ENCODE results near the gene ALDOA. TPM values are rescaled to one million over a fixed set of nuclear protein-coding genes. Genes with fewer than 3 reads are reported as not detected.
"Not testable (repeated sequence)": the region's sequence is repeated elsewhere in the genome, so short reads cannot be mapped to it uniquely, and the experiment has no call there.

Gene ALDOA
- total RNA-seq, 4 donors from 2014 or later = 836 to 988 (median 910) TPM

DNA sequence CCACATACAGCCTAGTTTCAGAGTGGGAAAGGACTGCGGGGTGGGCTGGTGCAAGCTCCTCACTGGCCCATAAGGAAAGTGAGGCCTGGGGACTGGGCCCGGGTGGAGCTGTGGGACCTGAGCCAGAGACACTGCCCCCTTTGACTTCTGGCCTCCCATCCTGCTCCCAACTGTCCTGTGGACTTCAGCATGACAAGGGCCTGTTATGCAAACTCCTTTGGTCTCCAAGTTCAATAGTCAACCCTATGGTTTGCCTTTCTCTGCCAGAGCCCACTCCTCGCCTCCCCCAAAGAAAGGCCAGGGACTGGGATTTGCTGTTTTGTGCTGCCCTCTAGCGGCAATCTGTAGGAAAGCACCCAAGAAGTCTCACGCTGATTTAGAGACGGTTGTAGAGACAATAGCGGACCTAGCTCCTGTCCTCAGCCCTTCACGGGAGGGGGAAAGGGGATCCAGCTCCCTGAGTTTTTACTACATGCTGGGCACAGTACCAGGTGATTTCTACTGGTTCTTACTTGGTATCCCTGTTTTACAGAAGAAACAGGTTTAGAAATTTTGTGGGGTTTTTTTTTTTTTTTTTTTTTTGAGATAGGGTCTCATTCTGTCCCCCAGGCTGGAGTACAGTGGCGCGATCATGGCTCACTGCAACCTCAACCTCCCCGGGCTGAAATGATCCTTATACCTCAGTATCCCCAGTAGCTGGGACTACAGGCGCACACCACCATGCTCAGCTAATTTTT is 33.3 kb upstream of the ALDOA start:
- WGBS, 2 donors = 24 to 25% methylated on average over 12 of the region's 12 CpGs
- TF ChIP-seq POLR2A (IDR thresholded peaks at IDR 0.05) = no peak
- TF ChIP-seq, protein P1, sequence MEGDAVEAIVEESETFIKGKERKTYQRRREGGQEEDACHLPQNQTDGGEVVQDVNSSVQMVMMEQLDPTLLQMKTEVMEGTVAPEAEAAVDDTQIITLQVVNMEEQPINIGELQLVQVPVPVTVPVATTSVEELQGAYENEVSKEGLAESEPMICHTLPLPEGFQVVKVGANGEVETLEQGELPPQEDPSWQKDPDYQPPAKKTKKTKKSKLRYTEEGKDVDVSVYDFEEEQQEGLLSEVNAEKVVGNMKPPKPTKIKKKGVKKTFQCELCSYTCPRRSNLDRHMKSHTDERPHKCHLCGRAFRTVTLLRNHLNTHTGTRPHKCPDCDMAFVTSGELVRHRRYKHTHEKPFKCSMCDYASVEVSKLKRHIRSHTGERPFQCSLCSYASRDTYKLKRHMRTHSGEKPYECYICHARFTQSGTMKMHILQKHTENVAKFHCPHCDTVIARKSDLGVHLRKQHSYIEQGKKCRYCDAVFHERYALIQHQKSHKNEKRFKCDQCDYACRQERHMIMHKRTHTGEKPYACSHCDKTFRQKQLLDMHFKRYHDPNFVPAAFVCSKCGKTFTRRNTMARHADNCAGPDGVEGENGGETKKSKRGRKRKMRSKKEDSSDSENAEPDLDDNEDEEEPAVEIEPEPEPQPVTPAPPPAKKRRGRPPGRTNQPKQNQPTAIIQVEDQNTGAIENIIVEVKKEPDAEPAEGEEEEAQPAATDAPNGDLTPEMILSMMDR (IDR thresholded peaks at IDR 0.05) = no peak
- intact Hi-C loops (cut with DNase I; ENCODE audit: low total_unique reads) = no loop called here
- no peak overlapping the region for H3K4me3 ChIP-seq (ENCODE audit: low read depth, poor library complexity, severe bottlenecking)
- DNase-seq (ENCODE audit: low spot score in 2 of 2) = no peak

DNA sequence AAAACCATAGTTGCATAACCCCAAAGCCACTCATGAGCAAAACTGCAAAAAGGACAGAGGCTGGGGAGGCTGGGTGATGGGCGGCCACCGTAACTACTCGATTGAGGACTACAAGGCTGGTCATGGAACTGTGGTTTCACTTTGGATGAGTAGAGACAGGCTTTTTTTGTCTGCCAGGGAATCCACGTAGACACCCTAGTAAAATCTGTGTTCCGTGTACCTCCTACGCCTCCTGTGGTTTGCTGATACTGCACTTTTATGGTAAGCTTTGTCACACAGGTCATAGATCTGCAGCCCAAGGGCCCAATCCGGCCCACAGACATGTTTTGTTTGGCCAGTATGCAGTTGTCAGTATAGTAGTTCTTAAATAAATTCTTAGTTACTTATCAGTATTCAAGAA is 32.3 kb upstream of the ALDOA start:
- no peak overlapping the region for H3K4me3 ChIP-seq (ENCODE audit: low read depth, poor library complexity, severe bottlenecking)
- intact Hi-C loops (cut with DNase I; ENCODE audit: low total_unique reads) = no loop called here
- TF ChIP-seq, protein P1 (IDR thresholded peaks at IDR 0.05) = no peak
- TF ChIP-seq POLR2A (IDR thresholded peaks at IDR 0.05) = no peak
- 74 to 81% methylated on average over 7 of the region's 7 CpGs for WGBS, 2 donors
- DNase-seq (ENCODE audit: low spot score in 2 of 2) = no peak

DNA sequence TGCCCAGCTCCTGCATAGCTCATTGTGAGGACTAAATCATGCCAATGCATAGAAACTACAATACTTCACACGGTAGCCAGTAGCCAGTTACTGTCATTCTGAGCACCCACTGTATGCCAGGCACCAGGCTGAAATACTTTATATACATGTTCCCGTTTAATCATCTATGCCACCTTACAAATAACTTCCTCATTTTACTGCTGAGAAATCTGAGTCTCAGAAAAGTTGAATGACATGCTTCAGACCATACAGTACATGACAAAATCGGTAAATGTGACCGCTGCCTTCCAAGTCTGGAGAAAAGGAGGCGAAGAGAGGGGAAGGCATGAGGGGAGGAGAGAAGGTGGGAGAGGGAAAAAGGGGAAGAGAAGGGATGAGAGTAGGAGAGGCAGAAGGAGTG is 25.3 kb upstream of the ALDOA start:
- TF ChIP-seq, protein P1 (IDR thresholded peaks at IDR 0.05) = no peak
- no peak for TF ChIP-seq POLR2A (IDR thresholded peaks at IDR 0.05)
- no peak overlapping the region for H3K4me3 ChIP-seq (ENCODE audit: low read depth, poor library complexity, severe bottlenecking)
- no peak for DNase-seq (ENCODE audit: low spot score in 2 of 2)
- intact Hi-C loops (cut with DNase I; ENCODE audit: low total_unique reads) = no loop called here
- WGBS, 2 donors = 69 to 70% methylated on average over 5 of the region's 5 CpGs

DNA sequence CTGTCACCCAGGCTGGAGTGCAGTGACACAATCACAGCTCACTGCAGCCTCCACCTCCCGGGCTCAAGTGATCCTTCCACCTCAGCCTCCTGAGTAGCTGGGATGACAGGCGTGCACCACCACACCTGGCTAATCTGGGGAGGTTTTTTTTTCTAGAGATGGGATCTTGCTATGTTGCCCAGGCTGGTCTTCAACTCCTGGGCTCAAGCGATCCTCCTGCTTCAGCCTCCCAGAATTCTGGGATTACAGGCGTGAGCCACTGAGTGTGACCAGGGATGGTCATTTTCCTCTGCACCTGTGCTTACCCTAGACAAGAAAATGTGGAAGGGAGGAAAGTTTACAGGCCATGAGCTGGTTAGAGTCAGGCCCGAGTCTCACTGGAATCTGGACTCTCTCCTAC is 24.9 kb upstream of the ALDOA start:
- intact Hi-C loops (cut with DNase I; ENCODE audit: low total_unique reads); DNase-seq (ENCODE audit: low spot score in 2 of 2): not testable (repeated sequence)
- WGBS, 2 donors = 78 to 81% methylated on average over 5 of the region's 5 CpGs

DNA sequence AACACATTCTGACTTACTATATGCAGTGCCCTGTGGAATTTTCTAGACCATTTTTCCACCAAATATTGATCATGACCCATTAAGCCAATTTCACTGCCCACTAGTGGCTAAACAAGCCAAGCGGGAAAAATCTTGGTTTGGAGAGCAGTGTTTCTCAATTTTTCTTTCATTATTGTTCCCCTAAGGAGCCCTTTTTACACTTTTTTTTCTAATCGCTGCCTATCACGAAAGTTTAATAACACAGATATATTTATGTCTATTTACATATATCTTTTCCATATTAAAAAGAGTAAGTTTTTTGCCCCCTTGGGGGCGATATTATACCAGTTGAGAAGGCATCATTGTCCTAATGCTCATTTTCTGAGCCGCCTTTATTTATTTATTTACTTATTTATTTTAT is 23.7 kb upstream of the ALDOA start:
- TF ChIP-seq, protein P1 (IDR thresholded peaks at IDR 0.05) = no peak
- no peak for TF ChIP-seq POLR2A (IDR thresholded peaks at IDR 0.05)
- no peak for DNase-seq (ENCODE audit: low spot score in 2 of 2)
- WGBS, 2 donors = 20 to 23% methylated on average over 5 of the region's 5 CpGs

More for the DNA sequence above, 24.9 kb upstream of the ALDOA start:
- H3K4me3 ChIP-seq (ENCODE audit: low read depth, poor library complexity, severe bottlenecking) = not testable (repeated sequence)

DNA sequence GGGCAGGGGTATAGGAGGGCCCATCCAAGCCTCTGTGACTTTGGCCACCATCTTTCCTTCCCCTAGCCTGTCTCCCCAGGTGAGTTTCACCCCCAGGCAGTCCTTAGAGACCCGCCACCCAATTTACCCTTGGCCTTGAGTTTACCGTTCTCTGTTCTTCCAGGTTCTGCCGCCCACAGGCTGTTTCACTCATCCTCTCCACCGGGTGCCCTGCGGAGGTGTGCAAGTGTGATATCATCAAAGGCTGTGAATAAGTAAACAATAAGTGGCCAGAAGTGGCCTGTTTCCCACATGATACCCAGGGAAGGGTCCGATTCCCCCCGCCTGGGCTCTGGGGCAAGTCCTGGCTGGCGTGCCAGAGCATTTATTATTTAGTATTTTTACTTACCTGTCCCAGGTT is 19.4 kb upstream of the ALDOA start:
- DNase-seq (ENCODE audit: low spot score in 2 of 2) = no peak
- 64 to 80% methylated on average over 8 of the region's 8 CpGs for WGBS, 2 donors
- intact Hi-C loops (cut with DNase I; ENCODE audit: low total_unique reads) = no loop called here
- TF ChIP-seq, protein P1 (IDR thresholded peaks at IDR 0.05) = no peak
- TF ChIP-seq POLR2A (IDR thresholded peaks at IDR 0.05) = no peak
- no peak overlapping the region for H3K4me3 ChIP-seq (ENCODE audit: low read depth, poor library complexity, severe bottlenecking)

More for the DNA sequence above, 23.7 kb upstream of the ALDOA start:
- H3K4me3 ChIP-seq (ENCODE audit: low read depth, poor library complexity, severe bottlenecking) = no peak overlapping the region
- intact Hi-C loops (cut with DNase I; ENCODE audit: low total_unique reads) = no loop called here
